Measurements from ENCODE around the gene TRPC4AP.

Gene TRPC4AP

DNA sequence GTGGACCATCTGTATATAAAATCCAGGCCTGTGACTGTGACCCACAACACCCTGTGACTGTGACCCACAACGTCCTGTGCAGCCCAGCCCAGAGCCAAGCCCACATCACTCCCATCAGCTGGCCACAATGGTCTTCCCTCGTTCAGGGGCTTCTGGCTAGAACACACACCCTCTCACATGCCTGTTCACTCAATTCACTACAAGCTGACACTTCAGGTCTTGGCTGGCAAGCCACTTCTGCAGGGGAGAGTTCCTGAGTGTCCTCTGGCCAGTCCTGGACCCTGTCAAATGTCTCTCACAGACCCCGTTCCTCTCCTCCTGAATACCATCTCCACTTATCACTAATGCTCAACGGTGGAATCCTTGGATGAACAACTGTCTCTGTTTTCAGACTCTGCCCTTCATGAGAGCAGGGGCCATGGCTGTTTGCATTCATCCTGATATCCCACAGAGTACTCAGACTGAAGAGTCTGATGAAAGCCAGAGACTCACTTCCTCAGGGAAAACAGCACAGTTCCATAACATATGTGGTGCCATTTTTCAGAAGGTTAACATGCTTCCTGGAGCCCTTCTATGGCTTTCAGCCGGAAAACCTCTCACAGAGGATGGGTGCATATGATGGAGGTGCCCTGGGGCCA lies 80.9 kb downstream of the TRPC4AP start:
- no peak for DNase-seq

DNA sequence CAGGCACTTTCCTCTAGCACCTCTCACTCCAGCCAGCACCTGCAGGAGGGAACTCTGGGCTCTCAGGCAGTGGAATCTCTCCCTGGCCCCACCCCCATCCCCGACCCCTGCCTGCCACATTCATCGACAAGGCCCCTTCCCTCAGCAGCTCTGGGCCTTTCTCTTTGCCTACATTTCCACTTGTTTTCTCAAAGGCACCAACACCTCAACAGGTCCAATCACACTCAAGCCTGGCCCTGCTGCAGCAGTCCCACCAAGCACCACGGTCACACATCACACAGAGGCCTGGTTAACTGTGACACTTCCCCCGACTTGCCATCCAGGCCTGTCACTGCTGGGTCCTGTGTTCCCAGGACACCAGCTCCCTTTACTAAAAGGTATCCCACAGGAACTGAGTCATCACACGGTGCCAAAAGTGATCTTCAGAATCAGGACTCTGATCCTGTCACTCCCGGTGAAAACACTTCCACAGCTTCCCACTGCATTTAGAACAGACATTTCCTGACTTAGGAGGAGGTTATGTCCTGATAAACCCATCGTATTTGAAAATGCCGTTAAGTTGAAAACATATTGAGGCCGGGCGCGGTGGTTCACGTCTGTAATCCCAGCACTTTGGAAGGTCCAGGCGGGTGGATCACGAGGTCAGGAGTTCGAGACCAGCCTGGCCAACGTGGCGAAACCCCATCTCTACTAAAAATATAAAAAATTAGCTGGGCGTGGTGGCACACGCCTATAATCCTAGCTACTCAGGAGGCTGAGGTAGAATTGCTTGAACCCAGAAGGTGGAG lies 82.0 kb downstream of the TRPC4AP start:
- DNase-seq = no peak

DNA sequence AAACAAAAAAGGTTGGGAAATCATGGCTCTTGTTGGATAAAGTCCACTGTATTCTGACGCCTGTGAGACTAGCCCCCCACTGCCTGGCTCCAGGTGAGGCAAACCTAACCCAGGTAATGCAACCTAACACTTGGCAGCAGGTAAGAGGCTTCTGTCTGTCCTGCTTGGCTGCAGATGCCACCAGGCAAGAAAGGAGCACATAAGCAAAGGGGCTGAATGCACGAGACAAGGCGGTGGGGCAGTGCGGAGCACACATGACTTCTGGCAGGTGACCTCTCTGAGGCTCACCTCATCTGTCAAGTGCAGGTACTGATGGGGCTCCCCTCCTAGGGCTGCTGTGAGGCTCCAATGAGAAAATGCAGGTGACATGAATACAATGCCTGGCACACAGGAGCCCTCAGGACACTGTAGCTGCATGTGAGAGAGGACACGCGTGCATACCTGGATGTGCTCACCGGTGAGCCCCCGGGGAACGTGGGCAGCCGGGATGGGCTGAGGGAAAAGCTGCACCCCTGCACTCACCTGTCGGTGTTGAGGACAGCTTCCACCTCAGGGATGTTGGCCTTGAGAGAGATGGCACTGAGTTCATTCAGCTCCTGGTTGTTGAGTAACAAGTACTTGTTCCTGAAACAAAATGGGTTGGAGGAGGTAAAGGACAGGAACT lies 82.8 kb downstream of the TRPC4AP start:
- DNase-seq = no peak

DNA sequence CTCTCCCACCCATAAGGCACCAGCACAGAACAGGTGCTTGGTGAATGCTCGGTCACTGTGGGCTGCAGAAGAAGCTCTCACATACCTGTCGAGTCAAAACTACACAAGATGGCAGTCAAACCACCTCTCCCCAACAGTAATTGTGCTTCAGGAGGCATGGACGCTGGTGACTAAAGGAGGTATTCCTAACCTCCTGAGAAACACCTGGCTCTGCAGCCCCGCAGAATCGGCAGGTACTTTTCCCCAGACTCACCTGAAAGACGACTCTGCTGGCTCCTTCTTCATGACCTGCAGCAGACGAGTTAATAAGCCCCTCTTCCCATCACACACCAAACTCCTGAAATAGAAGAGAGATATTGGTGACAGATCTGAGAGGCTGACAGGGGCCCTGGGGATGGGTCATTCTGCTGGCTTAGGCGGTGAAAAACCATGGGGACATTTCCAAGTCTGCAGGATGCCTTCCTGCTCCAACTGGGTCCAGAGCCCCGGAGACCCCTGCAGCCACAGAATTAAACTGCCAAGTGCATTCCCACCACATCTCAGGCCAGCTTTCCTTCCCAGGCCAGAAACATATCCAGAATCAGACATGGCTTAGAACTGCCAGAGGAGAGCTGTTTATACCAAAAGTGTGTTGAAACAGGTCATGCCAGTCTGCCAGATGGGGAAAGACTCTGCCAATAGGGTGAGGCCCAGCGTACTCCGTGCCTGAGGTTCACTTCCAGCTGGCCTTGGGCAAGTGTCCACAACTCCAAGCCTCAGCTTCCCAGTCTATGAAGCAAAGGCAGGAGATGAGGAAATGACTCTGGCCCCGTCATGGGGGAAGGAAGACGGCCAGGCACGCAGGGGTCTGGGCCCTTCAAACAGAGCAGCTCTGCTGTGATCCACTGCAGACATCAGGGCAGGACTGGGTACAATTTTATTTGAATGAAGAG lies 83.9 kb downstream of the TRPC4AP start:
- no peak for DNase-seq

DNA sequence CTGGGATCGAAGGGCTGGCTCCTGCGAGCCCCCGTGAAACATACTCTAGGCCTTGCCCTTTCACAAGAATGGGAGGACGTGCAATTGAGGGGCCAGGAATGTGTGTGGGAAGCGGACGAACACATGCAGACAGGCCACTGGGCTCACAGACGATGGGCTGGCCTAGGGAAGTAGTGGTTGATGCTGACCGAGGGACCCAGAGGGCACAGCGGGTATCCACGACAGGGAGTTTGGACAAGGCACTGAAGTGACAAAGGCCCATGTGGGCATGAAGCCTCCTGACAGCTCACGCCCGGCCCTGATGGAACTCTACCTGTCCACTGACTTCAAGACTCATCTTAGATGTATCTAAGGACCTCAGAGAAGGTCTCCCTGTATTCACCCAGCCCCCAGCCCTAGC lies 84.7 kb downstream of the TRPC4AP start:
- DNase-seq = no peak

DNA sequence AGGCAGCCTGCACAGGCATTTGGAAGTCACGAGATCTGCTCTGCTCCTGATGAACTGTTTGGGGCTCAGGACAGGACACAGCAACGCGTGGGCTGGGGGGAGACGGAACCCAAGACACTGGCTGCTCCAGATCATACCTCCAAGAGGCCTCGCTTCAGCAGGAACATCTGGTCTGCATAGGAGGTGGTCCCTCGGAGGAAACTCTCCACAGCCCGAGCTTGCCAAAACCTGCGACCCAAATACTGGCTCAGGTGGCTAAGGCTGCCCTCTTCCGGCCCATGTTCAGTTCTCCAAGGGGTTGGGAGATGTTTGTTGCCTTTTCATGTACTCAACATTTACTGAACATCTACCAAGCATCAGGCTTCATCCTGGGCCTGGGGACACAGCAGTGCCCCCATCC lies 85.2 kb downstream of the TRPC4AP start:
- no peak for DNase-seq

DNA sequence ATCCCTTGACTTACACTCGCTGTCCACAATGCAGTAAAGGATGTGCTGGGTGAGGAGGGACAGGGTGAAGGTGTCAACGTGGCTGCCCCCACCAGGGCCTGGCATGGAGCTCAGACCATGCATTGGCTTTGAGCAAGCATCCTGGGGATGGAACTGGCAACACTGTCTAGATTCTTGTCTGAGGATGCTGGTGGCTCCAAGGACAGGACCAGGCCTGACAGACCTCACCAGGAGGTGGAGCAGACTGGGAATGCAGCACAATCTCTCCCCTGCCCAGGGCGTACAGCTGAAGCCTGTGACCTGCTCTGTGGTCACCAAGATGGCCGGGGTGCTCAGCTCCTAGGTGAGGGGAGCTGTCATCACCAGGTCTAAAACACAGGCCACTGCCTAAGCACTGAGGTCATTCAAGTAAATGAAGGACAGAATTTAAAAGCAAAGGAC lies 86.1 kb downstream of the TRPC4AP start:
- no peak for DNase-seq

DNA sequence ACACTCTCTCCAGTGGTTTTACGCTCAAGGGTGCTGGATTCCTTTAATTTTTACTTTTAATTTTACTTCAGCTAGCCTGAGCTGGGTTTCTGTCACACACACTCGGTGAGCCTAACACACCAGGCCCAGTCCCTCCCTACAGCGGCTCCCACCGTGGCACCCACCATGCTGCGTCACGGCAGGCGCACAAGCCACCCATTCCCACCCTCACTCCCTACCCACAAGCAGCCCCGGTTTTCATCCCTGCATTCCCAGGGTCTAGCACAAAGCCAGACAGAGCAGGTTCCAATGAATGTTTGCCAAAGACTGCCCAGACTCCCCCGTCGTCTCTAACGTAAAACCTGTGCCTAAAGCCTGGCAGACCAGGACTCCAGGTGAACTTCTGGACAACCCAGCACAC lies 86.6 kb downstream of the TRPC4AP start:
- no peak for DNase-seq

DNA sequence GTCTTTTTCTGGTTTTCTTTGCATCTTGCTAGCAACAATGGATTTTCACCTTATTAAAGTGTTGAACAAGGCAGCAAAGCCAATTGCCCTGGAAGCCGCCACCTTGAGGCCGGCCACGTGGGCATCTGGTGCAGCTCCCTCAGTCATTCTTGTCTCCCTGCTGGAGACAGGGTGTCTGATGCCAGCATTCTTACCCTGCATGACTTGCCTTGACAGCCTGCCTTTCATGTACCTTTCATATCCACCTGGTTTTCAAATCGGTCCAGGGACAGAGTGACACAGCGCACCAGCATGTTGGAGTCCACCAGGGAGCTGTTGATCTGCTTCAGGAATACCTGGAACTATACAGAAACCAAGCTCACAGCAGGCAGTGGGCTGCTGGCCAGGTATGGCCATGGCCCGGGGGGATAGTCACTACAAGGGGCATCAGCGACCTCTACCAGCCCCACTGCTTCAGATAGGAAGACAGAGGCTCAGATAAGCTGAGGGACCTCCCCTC lies 87.1 kb downstream of the TRPC4AP start:
- DNase-seq = no peak

DNA sequence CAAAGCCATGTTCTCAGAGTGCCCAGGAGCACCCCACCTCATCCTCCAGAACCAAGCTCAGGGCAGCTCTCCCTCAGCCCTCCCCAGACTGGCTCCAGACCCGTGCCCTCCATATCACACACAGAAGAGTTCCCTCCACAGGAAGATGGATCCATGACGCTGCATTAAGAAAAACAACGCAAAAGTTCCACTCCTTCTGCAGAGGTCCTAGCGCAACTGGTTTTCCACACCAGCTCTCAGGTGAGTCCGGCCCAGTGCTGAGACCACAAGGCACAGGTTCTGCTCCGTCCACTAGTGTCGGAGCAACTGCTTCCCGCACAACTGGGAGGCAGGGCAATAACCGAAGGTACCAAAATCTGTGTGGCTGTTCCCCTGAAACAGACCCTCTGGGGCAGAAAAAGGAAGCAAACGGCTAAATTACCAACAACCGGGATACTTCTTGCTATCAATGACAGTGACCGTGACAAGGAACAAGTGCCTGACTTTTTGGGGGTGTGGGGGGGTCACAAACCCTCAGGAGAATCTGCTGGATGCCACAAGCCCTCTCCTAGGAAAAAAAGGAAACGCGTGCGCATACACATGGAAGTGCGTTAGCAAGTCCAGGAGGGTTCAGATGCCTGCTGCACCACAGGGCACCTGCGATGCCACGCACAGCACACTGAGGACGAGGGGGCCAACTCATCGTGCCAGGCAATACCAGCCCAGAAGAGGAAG lies 87.7 kb downstream of the TRPC4AP start:
- DNase-seq = no peak

DNA sequence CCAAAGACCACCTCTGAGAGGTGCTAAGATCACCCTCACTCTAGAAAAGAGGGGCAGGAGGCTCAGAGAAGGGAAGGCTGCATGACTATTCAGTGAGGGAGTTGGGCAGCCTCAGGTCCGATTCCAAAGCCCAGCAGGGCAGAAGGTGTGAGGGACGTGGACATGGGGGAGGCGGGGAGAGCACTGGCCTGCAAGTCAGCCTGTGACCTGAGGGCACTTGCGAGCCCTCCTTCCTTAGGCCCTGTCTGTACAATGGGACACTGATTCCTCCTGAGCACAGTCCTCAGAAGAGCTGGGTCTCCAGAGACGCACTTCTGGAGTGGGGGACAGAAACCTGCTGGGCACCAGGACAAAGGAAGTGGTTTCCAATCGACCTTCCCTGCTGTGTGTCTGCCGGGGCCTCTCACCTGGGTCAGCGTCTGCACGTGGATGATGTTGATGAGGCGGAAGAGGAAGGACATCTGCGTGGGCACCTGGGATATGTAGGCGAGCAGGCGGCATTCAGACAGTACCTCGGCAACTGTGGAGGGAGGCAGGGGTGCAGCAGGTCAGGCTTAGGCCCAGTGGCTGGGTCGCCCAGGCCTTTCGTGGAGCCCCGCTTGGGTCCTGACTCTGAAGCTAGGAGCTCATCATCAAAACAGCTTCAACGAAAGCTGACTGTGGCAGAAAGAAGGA lies 88.4 kb downstream of the TRPC4AP start:
- no peak for DNase-seq

DNA sequence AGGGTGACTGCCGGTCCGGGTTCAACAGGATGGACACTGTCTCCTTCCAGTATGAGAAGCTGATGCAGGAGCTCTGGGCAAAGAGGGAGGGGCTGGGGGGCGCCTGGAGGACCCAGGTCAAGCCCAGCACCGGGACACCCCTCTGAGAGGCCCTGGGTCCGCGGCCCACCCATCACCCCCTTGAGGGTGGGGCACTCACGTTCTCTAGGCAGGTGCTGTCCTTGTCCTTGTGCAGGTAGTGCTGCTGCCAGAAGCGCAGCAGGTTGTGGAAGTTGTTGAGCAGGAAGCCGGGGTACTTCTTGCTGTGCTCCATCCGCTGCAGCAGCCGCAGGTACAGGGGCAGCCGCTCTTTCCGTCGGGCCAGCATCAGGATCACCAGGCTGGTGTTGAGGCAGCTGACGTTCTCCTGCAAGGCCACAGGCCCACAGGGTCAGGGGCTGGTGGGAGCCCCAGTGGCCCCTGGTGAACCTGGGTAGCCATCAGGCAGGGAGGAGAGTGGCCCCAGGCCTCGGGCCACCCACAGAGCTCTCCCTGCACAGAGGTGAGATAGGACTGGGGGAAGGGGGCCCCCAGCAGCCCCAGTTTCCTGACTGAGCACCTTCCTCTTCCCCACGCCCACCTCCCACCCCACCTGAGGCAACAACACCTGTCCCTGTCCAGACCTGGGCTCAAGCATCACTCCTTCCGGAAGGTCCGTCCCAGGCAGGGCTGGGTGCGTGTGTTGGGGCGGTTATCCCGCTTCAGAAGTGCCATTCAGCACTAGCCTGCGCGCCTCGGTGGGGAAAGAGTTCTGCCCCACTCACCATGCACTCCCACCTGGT lies 89.2 kb downstream of the TRPC4AP start:
- no peak for DNase-seq

DNA sequence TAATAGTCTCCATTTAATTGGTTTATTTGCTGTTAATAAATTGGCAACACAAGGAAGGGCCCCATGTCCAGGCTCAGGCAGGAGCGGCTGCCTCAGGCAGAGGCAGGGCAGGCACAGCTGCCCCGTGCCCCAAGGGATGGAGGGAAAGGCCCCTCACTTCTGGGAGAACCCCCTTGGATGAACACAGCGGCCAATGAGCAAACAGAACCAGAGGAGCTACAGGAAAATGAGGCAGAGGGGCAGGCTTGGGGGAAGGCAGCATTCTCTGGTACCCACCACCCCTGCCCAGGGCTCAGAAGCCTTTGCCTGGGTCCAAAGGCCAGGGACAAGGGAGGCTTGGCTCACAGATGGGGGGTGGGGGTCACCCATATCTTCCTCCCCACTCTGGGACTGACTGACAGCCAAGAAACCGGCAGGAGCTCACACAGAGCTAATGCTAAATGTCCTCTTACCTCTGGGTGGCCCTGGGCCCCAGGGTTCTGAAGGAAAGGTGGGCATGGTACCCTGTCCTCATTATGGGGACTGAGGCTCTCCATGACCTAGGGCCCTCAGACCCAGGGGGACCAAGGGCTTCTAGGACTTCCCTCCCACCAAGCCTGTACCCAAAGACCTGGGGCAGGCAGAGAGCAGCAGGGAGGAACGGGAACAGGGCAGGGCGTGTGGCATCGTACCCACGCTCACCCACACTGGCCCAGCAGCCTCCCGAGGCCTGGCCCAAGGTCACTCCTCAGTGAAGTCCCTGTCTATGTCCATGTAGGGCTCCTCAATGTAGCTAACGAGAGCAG lies 90.0 kb downstream of the TRPC4AP start:
- DNase-seq = no peak

DNA sequence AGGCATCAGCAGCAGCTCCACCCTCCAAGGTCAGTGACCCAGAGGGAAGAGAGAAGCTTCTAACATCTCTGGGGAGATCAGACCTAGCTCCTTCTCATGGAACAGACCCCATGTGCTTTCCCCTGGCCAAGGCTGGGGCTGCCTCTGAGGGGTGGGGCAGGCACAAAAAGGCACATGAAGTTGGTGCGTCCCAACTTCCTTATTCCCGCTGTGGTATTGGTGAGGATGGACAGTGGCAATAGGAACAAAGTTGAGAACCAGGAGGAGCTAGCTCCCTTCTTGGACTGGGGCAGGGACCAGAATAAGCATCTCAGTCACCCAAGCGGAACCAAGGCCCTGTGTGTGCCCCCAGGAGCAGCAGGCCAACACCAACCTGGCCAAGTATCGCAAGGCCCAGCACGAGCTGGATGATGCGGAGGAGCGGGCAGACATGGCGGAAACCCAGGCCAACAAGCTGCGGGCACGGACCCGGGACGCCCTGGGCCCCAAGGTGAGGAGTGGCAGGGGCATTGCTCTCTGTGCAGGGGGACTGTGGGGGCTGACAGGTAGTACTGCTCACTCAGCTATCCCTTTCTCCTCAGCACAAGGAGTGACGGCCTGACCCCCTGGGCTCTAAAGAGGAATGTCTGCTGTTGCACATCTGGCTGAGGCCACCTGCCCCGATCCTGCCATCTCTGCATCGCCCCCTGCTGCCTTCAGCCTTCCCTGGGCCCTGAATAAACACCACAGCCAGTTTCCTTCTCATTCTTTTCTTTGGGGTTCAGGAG lies 90.8 kb downstream of the TRPC4AP start:
- DNase-seq = no peak

DNA sequence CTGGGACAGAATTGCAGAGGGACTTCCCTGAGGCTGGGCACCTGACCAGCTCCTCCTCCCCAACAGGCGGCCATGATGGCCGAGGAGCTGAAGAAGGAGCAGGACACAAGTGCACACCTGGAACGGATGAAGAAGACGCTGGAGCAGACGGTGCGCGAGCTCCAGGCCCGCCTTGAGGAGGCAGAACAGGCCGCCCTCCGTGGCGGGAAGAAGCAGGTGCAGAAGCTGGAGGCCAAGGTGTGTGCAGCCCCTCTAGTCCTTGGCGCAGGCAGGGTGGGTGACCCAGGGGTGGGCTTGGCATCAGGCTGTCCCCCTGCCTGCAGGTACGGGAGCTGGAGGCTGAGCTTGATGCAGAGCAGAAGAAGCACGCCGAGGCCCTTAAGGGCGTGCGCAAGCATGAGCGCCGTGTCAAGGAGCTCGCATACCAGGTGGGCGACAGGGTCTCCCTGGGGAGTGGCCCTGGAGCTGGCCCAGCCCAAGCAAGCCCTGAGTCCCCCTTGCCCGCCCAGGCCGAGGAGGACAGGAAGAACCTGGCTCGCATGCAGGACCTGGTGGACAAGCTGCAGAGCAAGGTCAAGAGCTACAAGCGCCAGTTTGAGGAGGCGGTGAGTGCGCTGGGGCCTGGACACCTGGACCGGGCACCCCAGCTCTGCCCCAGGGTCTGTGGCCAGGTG lies 91.5 kb downstream of the TRPC4AP start:
- DNase-seq = no peak

DNA sequence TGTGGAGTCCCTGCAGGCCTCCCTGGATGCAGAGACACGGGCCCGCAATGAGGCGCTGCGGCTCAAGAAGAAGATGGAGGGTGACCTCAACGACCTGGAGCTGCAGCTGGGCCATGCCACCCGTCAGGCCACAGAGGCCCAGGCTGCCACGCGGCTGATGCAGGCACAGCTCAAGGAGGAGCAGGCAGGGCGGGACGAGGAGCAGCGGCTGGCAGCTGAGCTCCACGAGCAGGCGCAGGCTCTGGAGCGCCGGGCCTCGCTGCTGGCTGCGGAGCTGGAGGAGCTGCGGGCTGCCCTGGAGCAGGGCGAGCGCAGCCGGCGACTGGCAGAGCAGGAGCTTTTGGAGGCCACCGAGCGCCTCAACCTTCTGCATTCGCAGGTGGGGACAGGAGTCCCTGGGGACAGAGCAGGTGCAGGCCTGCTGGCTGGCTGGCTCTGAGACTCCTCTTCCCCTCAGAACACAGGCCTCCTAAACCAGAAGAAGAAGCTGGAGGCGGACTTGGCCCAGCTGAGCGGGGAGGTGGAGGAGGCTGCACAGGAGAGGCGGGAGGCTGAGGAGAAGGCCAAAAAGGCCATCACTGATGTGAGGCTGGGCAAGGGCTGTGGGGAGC lies 92.2 kb downstream of the TRPC4AP start:
- no peak for DNase-seq

DNA sequence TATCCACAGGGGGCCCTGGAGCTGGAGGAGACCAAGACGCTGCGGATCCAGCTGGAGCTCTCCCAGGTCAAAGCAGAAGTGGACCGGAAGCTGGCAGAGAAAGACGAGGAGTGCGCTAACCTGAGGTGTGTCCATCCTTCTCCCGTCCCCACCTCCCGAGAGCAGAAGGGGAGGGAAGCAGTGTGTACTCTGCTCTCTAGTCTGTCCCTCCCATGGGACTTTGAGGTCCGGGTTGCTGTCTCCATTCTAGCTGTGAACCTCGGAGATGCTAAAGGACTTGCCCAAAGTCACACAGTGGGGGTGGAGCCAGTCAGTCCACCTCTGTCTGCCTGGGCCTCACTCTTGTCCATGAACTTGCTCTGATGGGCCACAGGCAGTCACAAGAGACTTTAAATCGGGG lies 92.8 kb downstream of the TRPC4AP start:
- no peak for DNase-seq

DNA sequence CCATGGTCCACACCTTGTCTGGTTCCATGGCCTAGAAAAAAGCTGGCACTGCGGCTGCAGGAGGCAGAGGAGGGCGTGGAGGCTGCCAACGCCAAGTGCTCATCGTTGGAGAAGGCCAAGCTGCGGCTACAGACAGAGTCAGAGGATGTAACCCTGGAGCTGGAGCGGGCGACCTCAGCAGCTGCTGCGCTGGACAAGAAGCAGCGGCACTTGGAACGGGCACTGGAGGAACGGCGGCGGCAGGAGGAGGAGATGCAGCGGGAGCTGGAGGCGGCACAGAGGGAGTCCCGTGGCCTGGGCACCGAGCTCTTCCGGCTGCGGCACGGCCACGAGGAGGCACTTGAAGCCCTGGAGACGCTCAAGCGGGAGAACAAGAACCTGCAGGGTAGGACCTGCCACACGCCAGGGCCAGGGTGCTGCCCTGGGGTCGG lies 93.6 kb downstream of the TRPC4AP start:
- DNase-seq = no peak
